K562 (cell line): ENCODE measurements around the gene PIK3CD. TPM values are rescaled to one million over a fixed set of nuclear protein-coding genes. Genes with fewer than 3 reads are reported as not detected.

ENCODE experiments used
- ATAC-seq: fragments of 200-7000 bp; cut with Tn5 transposase; 3 replicates; pipeline ENCODE4 v1.9.1; 2020; ENCODE audit warnings: moderate library complexity
- BruUV-seq: library from RNA; stranded (reverse); fragments of 400-500 nt; replicated peaks from 2 replicates; lab custom pipeline; 2021; lab: Mats Ljungman, UMichigan
- CTCF ChIA-PET: fragments of 300-600 bp; formaldehyde crosslinking; extraction: SDS; loops from one replicate; lab custom pipeline; 2021; ENCODE audit warnings: low intra/inter-chr PET ratio; lab: Yijun Ruan, JAX
- POLR2A ChIA-PET: fragments of 300-600, 350-650 bp; sonication (Branson Sonifier 250); formaldehyde crosslinking; extraction: SDS; loops from one replicate; lab custom pipeline; 2021; ENCODE audit warnings: antibody characterized with exemption, inconsistent platforms; lab: Yijun Ruan, JAX
- DNase-seq, 4 experiments: peaks; one replicate each; pipeline versions ENCODE4 v3.0.0 to v3.0.0-alpha.2; 2011 to 2018; ENCODE audit warnings: low spot score in 3 of 4, mixed read lengths in 3 of 4; ENCODE audit errors: extremely low read depth in 1 of 4
- FAIRE-seq: peaks from 2 replicates; lab custom pipeline; 2011; peaks lifted over from hg19 to GRCh38; lab: Jason Lieb, UNC
- H2AFZ ChIP-seq: 2 replicates; pipeline ENCODE4 v1.6.0; 2011; ENCODE audit warnings: low read depth, low read length, control low read depth, inconsistent platforms
- H3K27ac ChIP-seq: fragments of 200-600 bp; 3 replicates; pipeline ENCODE4 v1.8.0; 2011; ENCODE audit warnings: low read depth, mild to moderate bottlenecking, control low read depth, inconsistent platforms, low read length, moderate library complexity, mixed read lengths; ENCODE audit errors: extremely low read depth
- H3K27me3 ChIP-seq, 2 experiments: fragments of 300-600 bp in 1 of 2; 2 replicates in 1 of 2; 3 replicates in 1 of 2; pipeline versions ENCODE4 v1.6.0 to v1.8.0; 2011; ENCODE audit warnings: inconsistent platforms in 2 of 2, low read length in 2 of 2, mild to moderate bottlenecking in 1 of 2, mixed read lengths in 1 of 2, moderate library complexity in 1 of 2; ENCODE audit not compliant: control insufficient read depth in 2 of 2, insufficient read depth in 2 of 2
- H3K36me3 ChIP-seq: fragments of 300-600 bp; 3 replicates; pipeline ENCODE4 v1.8.0; 2011; ENCODE audit warnings: mild to moderate bottlenecking, low read length, inconsistent platforms; ENCODE audit not compliant: control insufficient read depth, insufficient read depth
- H3K4me1 ChIP-seq, 2 experiments: fragments of 200-600 bp in 1 of 2; replicated peaks in 1 of 2; 2 replicates in 1 of 2; 3 replicates in 1 of 2; pipeline versions ENCODE4 v1.5.1 to v1.8.0; 2011; ENCODE audit warnings: inconsistent platforms in 2 of 2, low read length in 2 of 2, mild to moderate bottlenecking in 1 of 2, mixed read lengths in 1 of 2, moderate library complexity in 1 of 2; ENCODE audit not compliant: control insufficient read depth in 2 of 2, insufficient read depth in 2 of 2
- H3K4me2 ChIP-seq: 2 replicates; pipeline ENCODE4 v1.6.1; 2011; ENCODE audit warnings: low read length, control low read depth, inconsistent platforms, mixed read lengths; ENCODE audit not compliant: insufficient read depth
- H3K4me3 ChIP-seq: fragments of 200-600 bp; sonication (generic), shearing (Covaris generic); 2 replicates; pipeline ENCODE4 v1.5.1; 2016; ENCODE audit warnings: control low read depth, inconsistent platforms
- H3K79me2 ChIP-seq: fragments of 200-600 bp; 3 replicates; pipeline ENCODE4 v1.8.0; 2011; ENCODE audit warnings: low read length, inconsistent platforms; ENCODE audit not compliant: control insufficient read depth, insufficient read depth
- H3K9ac ChIP-seq, 2 experiments: 2 replicates each; pipeline versions ENCODE4 v1.6.0 to v1.6.1; 2011; ENCODE audit warnings: low read depth in 2 of 2, low read length in 2 of 2, control low read depth in 1 of 2, inconsistent platforms in 1 of 2, mild to moderate bottlenecking in 1 of 2, mixed read lengths in 1 of 2; ENCODE audit not compliant: insufficient read depth in 1 of 2
- H3K9me1 ChIP-seq: one replicate; pipeline ENCODE4 v1.6.0; 2011; ENCODE audit warnings: inconsistent platforms, mild to moderate bottlenecking, low read length, moderate library complexity; ENCODE audit not compliant: control insufficient read depth, insufficient read depth
- H3K9me3 ChIP-seq: replicated peaks from 2 replicates; pipeline ENCODE4 v1.5.1; 2011; ENCODE audit warnings: low read depth, low read length, inconsistent platforms; ENCODE audit not compliant: control insufficient read depth, insufficient read depth
- H4K20me1 ChIP-seq: replicated peaks from 2 replicates; pipeline ENCODE4 v1.6.1; 2011; ENCODE audit warnings: low read length, inconsistent platforms, mixed read lengths; ENCODE audit not compliant: control insufficient read depth, insufficient read depth
- COPS2 ChIP-seq: fragments of 450-650 bp; conservative IDR thresholded peaks from 2 replicates; pipeline ENCODE4 v1.6.1; 2016; ENCODE audit warnings: mild to moderate bottlenecking, moderate library complexity
- CREB1 ChIP-seq, 2 experiments: sonication (generic) in 1 of 2; formaldehyde crosslinking in 1 of 2; IDR thresholded peaks; 2 replicates each; pipeline versions ENCODE4 v1.6.1 to v1.8.0; 2012 to 2022; ENCODE audit warnings: inconsistent platforms in 1 of 2, mild to moderate bottlenecking in 1 of 2, missing genetic modification reagents in 1 of 2, moderate library complexity in 1 of 2
- DPF2 ChIP-seq: fragments of 450-650 bp; IDR thresholded peaks from 2 replicates; pipeline ENCODE4 v1.6.1; 2016
- ETV5 ChIP-seq: sonication (generic); formaldehyde crosslinking; IDR thresholded peaks from 2 replicates; pipeline ENCODE4 v1.4.0; 2020; ENCODE audit warnings: low read depth, mild to moderate bottlenecking, missing genetic modification reagents
- HMG20A ChIP-seq: fragments of 450-650 bp; formaldehyde crosslinking; conservative IDR thresholded peaks from 2 replicates; pipeline ENCODE4 v1.4.0; 2020; ENCODE audit warnings: mild to moderate bottlenecking, mixed read lengths
- ILK ChIP-seq: fragments of 450-650 bp; IDR thresholded peaks from 2 replicates; pipeline ENCODE4 v1.6.1; 2016; ENCODE audit warnings: missing genetic modification characterization, low read depth, mild to moderate bottlenecking, missing compliant biosample characterization, moderate library complexity, borderline replicate concordance
- JUND ChIP-seq, 2 experiments: IDR thresholded peaks; 2 replicates in 1 of 2; 3 replicates in 1 of 2; pipeline ENCODE4 v1.6.1; 2011; ENCODE audit warnings: borderline replicate concordance in 2 of 2, low read depth in 2 of 2, low read length in 2 of 2, improper control_type of control experiment in 1 of 2, missing biosample characterization in 1 of 2, missing genetic modification characterization in 1 of 2, missing genetic modification reagents in 1 of 2
- KAT7 ChIP-seq: sonication (generic); formaldehyde crosslinking; IDR thresholded peaks from 2 replicates; pipeline ENCODE4 v1.8.0; 2022; ENCODE audit warnings: missing genetic modification reagents, mild to moderate bottlenecking, borderline replicate concordance
- MCM2 ChIP-seq: fragments of 450-650 bp; IDR thresholded peaks from 2 replicates; pipeline ENCODE4 v1.6.1; 2017; ENCODE audit warnings: low read depth, mild to moderate bottlenecking
- MTA1 ChIP-seq: fragments of 450-650 bp; IDR thresholded peaks from 2 replicates; pipeline ENCODE4 v1.6.1; 2017; ENCODE audit warnings: borderline replicate concordance
- NFE2L1 ChIP-seq: fragments of 450-650 bp; IDR thresholded peaks from 2 replicates; pipeline ENCODE4 v1.6.1; 2016; ENCODE audit warnings: missing genetic modification characterization, low read depth, mild to moderate bottlenecking, missing compliant biosample characterization, moderate library complexity, borderline replicate concordance
- NFIC ChIP-seq: fragments of 450-650 bp; IDR thresholded peaks from 2 replicates; pipeline ENCODE4 v1.6.1; 2017; ENCODE audit warnings: mild to moderate bottlenecking, inconsistent platforms
- PHB2 ChIP-seq: fragments of 450-650 bp; IDR thresholded peaks from 2 replicates; pipeline ENCODE4 v1.6.1; 2017; ENCODE audit warnings: low read depth
- SIN3B ChIP-seq: fragments of 450-650 bp; IDR thresholded peaks from 2 replicates; pipeline ENCODE4 v1.6.1; 2017; ENCODE audit warnings: low read depth, mild to moderate bottlenecking, moderate library complexity
- TAL1 ChIP-seq: fragments of 450-650 bp; IDR thresholded peaks from 2 replicates; pipeline ENCODE4 v1.6.1; 2016; ENCODE audit warnings: mild to moderate bottlenecking
- ZFP36 ChIP-seq: fragments of 150-350 bp; IDR thresholded peaks from 2 replicates; pipeline ENCODE4 v1.6.1; 2018; ENCODE audit warnings: low read length, low read depth; ENCODE audit not compliant: partially characterized antibody
- ZKSCAN8 ChIP-seq: fragments of 200-800 bp; sonication (Bioruptor generic); IDR thresholded peaks from 2 replicates; pipeline ENCODE4 v1.6.1; 2016; ENCODE audit warnings: missing genetic modification characterization, missing compliant biosample characterization
- ZNF143 ChIP-seq: sonication (generic); formaldehyde crosslinking; IDR thresholded peaks from 2 replicates; pipeline ENCODE4 v1.9.0; 2022; ENCODE audit warnings: mild to moderate bottlenecking, missing genetic modification reagents
- ZNF699 ChIP-seq: fragments of 250-450 bp; sonication (Bioruptor Pico); IDR thresholded peaks from 2 replicates; pipeline ENCODE4 v1.8.0; 2021; ENCODE audit warnings: mild to moderate bottlenecking, moderate library complexity; ENCODE audit not compliant: insufficient replicate concordance
- WGBS: fragments of 100-300 bp; shearing (Covaris generic); methylation state at CpG from one replicate; pipeline ENCODE4 v1.1.6; 2016; ENCODE audit warnings: low coverage, mixed read lengths; ENCODE audit not compliant: insufficient coverage; ENCODE audit errors: missing lambda C conversion rate; 5-methylcytosine and 5-hydroxymethylcytosine counted together
- in situ Hi-C: fragments of 300-500 bp; cut with MboI; formaldehyde crosslinking; loops from 4 replicates; pipeline ENCODE4 v1.15.0; 2018; ENCODE audit warnings: inconsistent platforms, mixed read lengths
- intact Hi-C: fragments of 100-400 bp; cut with micrococcal nuclease; formaldehyde crosslinking; loops from 2 replicates; pipeline ENCODE4 v1.14.2; 2022
- polyA plus RNA-seq, 8 experiments: library from polyadenylated mRNA; depleted of rRNA in 4 of 8; stranded (reverse) in 5 of 8; unstranded in 3 of 8; fragments of >200 nt; fragmentation: Nextera tagmentation in 2 of 8; fragmentation: Illumina TruSeq in 1 of 8; extraction: Ambion mirVana in 2 of 8; extraction: Trizol in 1 of 8; gene quantifications; 2 replicates each; pipeline versions ENCODE4 v1.2.1 to v1.2.3, GENCODE V29; 2011 to 2014; ENCODE audit warnings: inconsistent platforms in 1 of 8, missing spikeins in 1 of 8
- total RNA-seq, 7 experiments: library from RNA; depleted of rRNA in 6 of 7; stranded (reverse); fragments of >200 nt in 6 of 7; fragmentation: Illumina TruSeq in 2 of 7; extraction: Trizol in 2 of 7; gene quantifications; 2 replicates each; pipeline versions ENCODE4 v1.2.1 to v1.2.3, GENCODE V29; 2011 to 2021; ENCODE audit warnings: low replicate concordance in 1 of 7
- TF ChIP-seq, protein P1 (sequence below): sonication (generic); formaldehyde crosslinking; IDR thresholded peaks from 2 replicates; pipeline ENCODE4 v1.8.1; 2023; ENCODE audit warnings: mild to moderate bottlenecking, missing genetic modification reagents
- TF ChIP-seq, protein P2 (sequence below): fragments of 450-650 bp; IDR thresholded peaks from 2 replicates; pipeline ENCODE4 v1.6.1; 2016; ENCODE audit warnings: missing biosample characterization, missing genetic modification characterization

Gene PIK3CD
- total and polyA plus RNA-seq, 9 of the 15 experiments (the other 6 are each of a cell fraction or from before 2014, with no cell fraction given), result 1.8 to 20.8 (median 7.2) TPM

DNA sequence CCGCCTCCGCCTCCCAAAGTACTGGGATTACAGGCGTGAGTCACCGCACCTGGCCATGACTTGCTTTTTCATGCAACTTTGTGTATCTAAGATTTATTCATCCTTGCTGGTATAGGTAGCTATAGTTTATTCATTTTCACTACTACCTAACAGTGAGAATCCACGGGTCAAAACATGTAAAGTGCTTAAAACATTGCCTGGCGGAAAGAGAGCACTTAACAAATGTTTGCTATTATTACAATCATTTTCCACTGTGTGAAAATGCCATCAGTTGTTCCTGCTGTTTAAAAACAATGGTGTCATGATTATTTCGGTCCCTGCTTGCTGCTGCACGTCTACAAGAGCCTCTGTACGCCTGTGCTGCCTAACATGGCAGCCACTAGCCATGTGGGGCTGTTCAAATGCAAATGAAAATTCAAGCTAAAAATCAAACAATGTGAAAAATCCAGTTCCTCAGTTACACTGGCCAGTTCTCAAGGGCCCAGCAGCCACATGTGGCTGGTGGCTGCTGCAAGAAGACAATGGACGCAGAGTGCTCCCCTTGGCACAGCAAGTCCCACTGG, 107.1 kb downstream of the PIK3CD start:
- H3K9ac ChIP-seq, result peak overlapping the region in 1 of 2 experiments; percentile 49; a peak in 1 of 4 replicates
- no peak overlapping the region for H2AFZ ChIP-seq
- in situ Hi-C loops, result loop anchor here (10.0 kb wide), 1 partner anchor 1184 kb away; no protein-coding TSS in a partner anchor
- no peak overlapping the region for H3K4me2 ChIP-seq
- FAIRE-seq, result no peak
- peaks cover 9 to 11% of the 10 kb centered on the region in 2 experiments; a peak in 4 of 5 replicates for H3K4me1 ChIP-seq
- H3K4me3 ChIP-seq, result no peak overlapping the region
- ATAC-seq, result no peak
- no peaks in the 10 kb centered on the region for H3K36me3 ChIP-seq
- no peaks in the 10 kb centered on the region for H4K20me1 ChIP-seq
- no peaks in the 10 kb centered on the region for H3K27me3 ChIP-seq
- BruUV-seq, result no TSS peak
- H3K9me1 ChIP-seq, result no peaks in the 10 kb centered on the region
- H3K27ac ChIP-seq, result no peak overlapping the region
- no peaks in the 10 kb centered on the region for H3K9me3 ChIP-seq
- no peak for DNase-seq
- intact Hi-C loops, result no loop called here
- WGBS, result 68% methylated on average over 10 of the region's 10 CpGs
- POLR2A ChIA-PET, result interaction anchor here (0.7 kb wide), 1 partner anchor 162 kb away, joined by 3 read pairs; no protein-coding TSS in a partner anchor
- CTCF ChIA-PET, result no interaction called here
- no peaks in the 10 kb centered on the region for H3K79me2 ChIP-seq
- no peak for TF ChIP-seq SIN3B
- TF ChIP-seq HMG20A, result no peak
- TF ChIP-seq ILK (tag), result no peak
- no peak for TF ChIP-seq PHB2
- no peak for TF ChIP-seq NFIC
- TF ChIP-seq ZFP36, result no peak
- no peak for TF ChIP-seq ZNF699
- TF ChIP-seq COPS2, result no peak
- TF ChIP-seq MTA1, result no peak
- no peak for TF ChIP-seq ZNF143 (CRISPR knock-in tag)
- TF ChIP-seq KAT7 (CRISPR knock-in tag), result no peak
- TF ChIP-seq, protein P1, sequence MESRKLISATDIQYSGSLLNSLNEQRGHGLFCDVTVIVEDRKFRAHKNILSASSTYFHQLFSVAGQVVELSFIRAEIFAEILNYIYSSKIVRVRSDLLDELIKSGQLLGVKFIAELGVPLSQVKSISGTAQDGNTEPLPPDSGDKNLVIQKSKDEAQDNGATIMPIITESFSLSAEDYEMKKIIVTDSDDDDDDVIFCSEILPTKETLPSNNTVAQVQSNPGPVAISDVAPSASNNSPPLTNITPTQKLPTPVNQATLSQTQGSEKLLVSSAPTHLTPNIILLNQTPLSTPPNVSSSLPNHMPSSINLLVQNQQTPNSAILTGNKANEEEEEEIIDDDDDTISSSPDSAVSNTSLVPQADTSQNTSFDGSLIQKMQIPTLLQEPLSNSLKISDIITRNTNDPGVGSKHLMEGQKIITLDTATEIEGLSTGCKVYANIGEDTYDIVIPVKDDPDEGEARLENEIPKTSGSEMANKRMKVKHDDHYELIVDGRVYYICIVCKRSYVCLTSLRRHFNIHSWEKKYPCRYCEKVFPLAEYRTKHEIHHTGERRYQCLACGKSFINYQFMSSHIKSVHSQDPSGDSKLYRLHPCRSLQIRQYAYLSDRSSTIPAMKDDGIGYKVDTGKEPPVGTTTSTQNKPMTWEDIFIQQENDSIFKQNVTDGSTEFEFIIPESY (CRISPR knock-in tag), result 0 out of 2 replicates have a peak, but pooled peaks have one; percentile 56
- no peak for TF ChIP-seq TAL1
- TF ChIP-seq JUND (IDR thresholded peaks at IDR 0.05; ENCODE audit: borderline replicate concordance, low read depth, low read length), result 0 out of 2 replicates have a peak, but pooled peaks have one; percentile 15
- no peak for TF ChIP-seq JUND (tag; IDR thresholded peaks at IDR 0.05; ENCODE audit: borderline replicate concordance, low read depth, low read length)
- 0 out of 2 replicates have a peak, but pooled peaks have one; percentile 14 for TF ChIP-seq DPF2
- no peak for TF ChIP-seq NFE2L1 (tag)
- TF ChIP-seq ETV5 (CRISPR knock-in tag), result no peak
- TF ChIP-seq, protein P2, sequence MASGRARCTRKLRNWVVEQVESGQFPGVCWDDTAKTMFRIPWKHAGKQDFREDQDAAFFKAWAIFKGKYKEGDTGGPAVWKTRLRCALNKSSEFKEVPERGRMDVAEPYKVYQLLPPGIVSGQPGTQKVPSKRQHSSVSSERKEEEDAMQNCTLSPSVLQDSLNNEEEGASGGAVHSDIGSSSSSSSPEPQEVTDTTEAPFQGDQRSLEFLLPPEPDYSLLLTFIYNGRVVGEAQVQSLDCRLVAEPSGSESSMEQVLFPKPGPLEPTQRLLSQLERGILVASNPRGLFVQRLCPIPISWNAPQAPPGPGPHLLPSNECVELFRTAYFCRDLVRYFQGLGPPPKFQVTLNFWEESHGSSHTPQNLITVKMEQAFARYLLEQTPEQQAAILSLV (tag), result no peak
- TF ChIP-seq CREB1 (IDR thresholded peaks at IDR 0.05), result no peak
- no peak for TF ChIP-seq CREB1 (CRISPR knock-in tag; IDR thresholded peaks at IDR 0.05)
- no peak for TF ChIP-seq MCM2
- TF ChIP-seq ZKSCAN8 (CRISPR knock-in tag), result no peak
